Esophagus mucosa (tissue), 1 donor: Measurements from ENCODE around the gene COL20A1. TPM values are rescaled to one million over a fixed set of nuclear protein-coding genes. Genes with fewer than 3 reads are reported as not detected.

Experiments used
- ATAC-seq: fragments of 200-7000 bp; cut with Tn5 transposase; one replicate; pipeline ENCODE4 v1.9.1; 2020
- total RNA-seq: library from RNA; stranded (reverse); gene quantifications from one replicate; pipeline ENCODE4 v1.2.4, GENCODE V29; 2023
- donor health status: DM: yes; HTN: yes; CAD: no.

COL20A1 gene
- total RNA-seq, 1 donor from 2014 or later: not detected

DNA sequence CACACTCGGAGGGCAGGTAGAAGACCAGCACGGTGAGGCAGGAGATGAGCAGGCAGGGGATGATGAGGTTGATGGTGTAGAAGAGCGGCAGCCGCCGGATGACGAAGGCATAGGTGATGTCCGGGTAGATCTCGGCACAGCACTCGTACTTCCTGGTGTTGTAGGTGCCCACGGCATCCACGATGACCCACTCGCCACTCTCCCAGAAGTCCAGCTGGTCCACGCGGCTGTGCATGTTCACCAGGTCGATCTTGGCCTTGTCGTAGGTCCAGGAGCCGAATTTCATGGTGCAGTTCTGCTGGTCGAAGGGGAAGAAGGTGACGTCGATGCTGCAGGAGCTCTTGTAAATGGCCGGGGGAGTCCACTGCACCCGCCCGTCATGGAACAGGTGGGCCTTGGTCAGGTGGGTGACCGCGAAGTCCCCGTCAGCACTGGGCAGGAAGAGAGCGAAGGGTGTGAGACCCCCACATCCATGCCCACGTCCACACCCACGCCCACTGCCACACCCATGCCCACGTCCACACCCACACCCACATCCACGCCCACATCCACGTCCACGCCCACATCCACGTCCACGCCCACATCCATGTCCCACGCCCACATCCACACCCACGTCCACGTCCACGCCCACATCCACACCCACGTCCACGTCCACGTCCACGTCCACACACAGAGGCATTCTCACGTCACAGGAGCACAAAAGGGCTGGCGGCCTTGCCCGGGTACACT is 57.8 kb downstream of the COL20A1 start:
- no peak for ATAC-seq

GRCh38 chr20:63351326-63351700 is 58.3 kb downstream of the COL20A1 start:
- no peak for ATAC-seq

DNA sequence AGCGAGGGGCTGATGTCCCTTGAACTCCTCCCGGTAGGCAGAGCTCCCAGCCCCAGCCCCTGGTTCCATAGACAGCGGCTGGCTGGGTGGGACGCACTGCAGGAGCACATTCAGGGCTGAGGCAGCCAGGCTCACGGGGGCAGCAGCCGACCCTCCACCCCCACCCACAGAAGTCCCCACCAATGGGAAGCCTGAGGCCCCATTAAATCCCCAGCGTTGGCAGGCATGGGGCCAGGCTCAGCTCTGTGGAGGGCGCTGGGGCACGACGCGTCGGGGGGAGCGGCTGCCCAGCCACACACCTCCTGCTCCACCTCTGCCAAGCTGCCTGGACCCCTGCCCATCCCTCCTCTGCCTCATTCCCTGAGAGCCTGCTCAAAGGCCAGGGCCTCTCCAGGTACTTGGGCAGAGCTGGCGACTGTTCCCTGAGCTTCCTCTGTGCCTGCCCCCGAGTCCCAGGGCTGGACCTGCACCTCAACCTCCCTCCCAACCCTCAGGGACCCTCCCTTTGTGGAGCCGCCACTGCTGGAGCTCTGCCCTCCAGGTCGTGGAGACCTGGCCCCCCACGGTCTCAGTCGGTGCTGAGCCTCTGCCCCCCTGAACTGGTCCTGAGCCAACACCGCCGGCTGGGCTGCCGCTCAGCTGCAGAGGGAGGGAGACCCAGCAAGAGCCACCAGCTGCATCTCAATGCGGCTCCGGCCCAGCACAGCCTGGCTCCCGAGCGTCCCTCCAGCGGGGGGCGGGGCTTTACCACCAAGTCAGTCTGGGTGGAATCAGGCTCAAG is 59.0 kb downstream of the COL20A1 start:
- ATAC-seq: no peak

GRCh38 chr20:63352811-63353221 is 59.8 kb downstream of the COL20A1 start:
- ATAC-seq: no peak

DNA sequence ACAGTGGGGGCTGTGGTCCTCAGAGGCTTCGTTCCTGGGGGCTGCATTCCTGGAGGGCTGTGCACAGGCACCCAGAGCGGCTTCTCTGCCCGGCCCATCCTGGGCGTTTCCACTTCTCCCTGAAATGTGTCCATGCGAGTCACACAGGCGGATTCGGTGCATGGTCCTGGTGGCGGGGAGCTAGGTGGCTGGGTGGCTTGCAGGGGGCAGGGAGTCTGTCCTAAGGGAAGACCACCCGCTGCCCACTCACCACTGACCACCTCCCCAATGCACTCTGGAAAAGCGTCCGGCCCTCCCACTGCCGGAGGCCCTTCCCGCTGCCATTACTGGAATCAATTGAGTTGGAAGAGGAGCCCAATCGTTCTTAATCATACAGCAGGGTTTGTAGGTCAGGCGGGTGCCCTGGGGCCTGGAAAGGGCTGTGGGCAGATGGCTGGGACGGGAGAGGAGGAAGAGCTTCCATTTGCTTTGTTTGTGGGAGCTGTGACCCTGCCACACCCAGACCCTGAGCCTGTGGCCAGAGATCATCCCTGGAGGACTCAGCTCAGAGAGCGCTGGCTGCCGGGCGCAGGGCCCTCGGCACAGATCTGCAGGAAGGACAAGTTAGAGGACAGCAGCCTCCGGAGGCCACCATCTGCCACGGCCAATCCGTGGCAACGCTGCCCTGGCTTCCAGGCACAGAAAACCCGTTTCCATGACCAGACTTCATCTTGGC is 61.8 kb downstream of the COL20A1 start:
- no peak for ATAC-seq

GRCh38 chr20:63355781-63356295 is 62.9 kb downstream of the COL20A1 start:
- ATAC-seq: no peak

- ATAC-seq: no peak
Observed at GRCh38 chr20:63356511-63356910, 63.5 kb downstream of the COL20A1 start.

DNA sequence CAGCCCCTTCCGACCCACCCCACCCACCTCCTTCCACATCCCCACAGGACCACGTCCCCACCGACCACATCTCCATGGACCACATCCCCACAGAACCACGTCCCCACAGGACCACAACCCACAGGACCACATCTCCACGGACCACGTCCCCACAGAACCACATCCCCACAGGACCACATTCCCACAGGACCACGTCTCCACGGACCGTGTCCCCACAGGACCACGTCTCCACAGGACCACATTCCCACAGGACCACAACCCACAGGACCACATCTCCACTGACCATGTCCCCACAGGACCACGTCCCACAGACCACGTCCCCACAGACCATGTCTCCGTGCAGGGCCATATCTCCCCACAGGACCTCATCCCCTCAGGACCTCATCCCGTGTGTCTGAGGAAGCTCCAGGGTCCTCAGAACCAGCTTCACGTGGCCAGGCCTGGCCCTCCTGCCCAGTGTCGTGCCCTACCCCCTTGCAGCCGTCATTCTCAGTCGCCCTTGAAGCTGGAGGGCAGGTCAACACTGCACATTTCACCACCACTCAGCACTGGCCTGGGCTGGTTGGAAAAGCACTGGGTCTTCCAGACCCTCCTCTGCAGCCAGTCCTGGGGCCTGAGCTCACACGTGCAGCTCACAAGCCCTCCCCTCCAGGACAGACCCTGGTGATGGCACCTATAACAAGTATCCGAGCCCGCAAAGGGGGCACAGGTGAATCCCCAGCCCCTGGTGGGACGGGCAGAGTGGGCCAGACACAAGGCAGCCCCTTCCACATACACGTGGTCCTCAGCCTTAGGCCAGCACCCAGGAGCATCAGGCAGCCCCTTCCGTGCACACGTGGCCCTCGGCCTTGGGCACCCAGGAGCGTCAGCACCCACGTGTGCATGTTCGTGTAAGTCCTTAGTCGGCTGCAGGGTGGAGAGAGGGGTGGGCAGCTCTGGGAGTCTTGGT is 64.2 kb downstream of the COL20A1 start:
- no peak for ATAC-seq

- ATAC-seq: no peak
Observed at GRCh38 chr20:63357921-63358905, 65.2 kb downstream of the COL20A1 start.

DNA sequence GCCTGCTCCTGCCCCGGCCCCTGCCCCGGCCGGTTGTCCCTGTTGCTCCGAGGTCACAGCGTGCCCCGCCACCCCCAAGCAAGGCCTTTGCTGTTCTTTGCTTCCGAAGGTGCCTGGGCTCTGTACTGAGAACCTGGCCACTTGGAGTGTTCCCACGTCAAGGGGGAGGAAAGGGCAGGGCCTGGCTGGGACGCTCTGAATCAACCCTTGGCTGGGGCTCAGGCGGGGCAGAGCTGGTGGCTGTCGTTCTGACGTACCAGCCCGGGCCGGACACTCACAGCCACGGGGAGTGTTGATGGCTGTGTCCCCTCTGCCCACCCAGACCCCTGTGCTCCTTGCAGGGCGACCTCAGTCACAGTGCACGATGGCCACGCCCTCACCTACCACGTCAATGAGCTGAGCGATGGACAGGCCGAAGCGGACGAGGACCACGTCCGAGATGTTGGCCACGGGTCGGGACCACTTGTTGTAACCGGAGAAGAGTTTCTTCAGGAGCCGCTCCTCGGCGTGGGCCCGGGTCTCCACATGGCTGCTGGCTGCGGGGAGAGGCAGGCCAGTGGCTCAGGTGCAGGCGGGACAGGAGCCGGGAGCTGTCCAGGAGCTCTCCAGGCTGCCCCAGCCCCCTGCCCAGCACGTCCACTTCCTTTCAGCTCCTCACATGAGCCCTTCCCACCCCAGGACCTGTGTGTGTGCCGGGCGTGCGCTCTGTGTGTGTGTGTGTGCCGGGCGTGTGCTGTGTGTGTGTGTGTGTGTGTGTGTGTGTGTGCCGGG is 66.4 kb downstream of the COL20A1 start:
- no peak for ATAC-seq

DNA sequence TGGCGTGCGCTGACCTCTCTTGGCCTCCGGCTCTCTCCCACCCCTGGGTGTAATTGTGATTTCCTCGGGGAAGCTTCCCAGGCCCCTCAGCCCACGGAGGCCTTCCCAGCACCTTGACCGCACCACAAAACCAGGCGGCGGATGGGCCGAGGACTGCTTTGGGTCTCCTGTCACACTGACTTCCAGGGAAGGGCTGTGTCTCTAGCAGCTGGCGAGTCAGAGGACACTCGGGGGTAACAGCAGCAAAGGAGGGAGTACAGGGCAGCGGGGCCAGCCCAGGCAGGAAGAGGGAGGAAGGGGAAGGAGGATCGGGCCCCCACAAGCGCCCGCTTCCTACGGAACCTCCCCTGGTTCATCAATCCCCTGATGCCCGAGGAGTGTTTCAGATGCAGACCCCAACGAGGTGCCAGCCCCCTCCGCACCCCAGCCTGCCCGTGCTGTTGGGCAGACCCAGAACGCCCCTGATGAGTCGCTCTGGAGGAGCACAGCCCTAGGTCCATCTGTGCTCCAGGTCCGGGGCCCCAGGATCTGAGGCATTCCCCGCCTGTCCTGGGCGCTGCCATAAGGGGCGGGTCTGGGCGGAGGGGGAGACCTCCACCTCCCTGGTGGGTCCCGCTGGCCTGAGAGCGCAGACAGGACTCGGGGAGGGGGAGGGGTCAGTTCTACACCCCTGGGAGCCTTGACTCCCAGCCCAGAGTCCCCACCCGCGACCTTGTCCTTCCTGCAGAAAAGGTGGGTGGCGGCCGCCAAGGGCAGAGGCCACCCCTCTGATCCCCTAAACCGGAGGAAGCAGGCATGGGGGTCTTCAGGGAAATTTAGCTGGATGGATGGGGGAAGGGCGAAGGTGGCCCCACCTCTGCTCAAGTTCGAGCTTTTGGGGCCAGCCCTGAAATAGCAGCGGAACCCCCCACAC is 67.2 kb downstream of the COL20A1 start:
- ATAC-seq: no peak

- ATAC-seq: no peak
Observed at GRCh38 chr20:63360850-63361518, 68.0 kb downstream of the COL20A1 start, which contains the start of gene CHRNA4. TSS of gene CHRNA4 (minus strand) at chr20:63361349. CDS start at chr20:63361165, 184 bp downstream.

- no peak for ATAC-seq
Observed at GRCh38 chr20:63361519-63362435, 68.8 kb downstream of the COL20A1 start.

DNA sequence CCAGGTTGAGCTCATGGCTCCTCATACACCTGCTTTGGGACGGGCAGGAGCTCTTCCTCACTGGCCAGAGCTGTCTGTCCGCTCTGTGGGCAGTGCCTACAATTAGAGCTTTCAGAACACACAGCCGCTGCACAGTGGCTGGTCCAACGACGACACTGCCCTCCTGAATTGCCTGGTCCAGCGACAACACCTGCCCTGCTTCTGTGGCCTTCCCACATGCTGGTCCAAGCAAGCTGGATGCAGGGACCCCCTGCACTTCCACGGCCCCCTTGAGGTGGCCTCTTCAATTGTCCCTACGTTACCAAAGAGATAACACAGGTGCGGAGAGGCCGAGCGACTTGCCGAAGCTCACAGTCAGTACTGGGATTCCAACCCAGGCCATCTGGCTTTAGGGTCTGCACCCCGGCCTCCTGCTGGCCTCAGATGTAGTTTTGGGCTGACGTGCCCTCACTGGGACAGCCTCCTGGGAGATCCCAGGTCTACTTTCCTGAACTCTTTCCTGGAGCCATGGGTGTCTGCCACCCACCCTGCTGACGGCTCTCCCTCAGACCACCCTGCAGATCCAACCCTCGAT is 69.5 kb downstream of the COL20A1 start:
- no peak for ATAC-seq

DNA sequence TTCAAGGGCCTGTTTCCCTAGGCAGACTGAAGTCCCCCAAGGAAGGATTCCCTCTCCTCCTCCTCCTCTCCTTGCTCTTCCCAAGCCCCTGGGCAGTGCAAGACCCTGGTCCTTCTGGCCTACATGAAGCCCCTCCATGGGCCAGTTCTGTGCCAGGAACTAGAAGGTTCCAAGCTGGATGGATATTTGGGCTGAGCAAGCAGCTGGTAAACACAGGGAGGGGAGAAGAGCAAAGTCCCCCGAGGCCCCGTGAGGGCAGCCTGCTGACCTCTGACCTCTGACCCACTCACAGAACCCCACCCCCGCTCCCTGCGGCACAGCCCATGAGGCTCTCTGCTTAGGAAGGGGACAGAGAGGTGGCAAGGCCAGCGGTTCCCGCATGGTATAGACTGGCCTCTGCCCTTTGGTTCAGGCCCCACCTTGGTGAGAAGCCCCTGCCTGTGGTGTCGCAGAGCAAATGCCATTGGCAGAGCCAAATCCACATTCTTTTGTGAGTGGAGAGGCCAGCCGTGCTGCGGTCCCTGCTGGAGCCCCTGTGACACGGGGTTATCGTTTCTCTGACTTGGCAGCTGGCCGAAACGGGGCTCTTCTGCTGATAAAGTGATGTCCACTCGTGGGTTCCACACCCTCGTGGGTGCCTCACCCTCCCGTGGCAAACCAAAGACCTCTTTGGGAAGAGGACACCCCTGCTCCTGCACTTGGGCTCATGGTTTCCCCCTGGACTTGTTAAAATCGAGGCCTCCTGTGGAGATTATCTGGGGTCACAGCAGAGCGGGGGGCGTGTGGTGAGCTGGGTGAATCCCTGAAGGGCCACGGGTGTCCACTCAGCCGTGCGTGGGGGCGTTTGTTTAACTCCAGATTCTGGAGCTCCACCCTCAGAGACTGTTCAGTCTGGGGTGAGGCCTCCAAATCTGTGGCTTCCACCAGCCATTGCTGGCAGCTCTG is 70.3 kb downstream of the COL20A1 start:
- ATAC-seq: no peak
